ENCODE data around the gene ATP8A1.

DNA sequence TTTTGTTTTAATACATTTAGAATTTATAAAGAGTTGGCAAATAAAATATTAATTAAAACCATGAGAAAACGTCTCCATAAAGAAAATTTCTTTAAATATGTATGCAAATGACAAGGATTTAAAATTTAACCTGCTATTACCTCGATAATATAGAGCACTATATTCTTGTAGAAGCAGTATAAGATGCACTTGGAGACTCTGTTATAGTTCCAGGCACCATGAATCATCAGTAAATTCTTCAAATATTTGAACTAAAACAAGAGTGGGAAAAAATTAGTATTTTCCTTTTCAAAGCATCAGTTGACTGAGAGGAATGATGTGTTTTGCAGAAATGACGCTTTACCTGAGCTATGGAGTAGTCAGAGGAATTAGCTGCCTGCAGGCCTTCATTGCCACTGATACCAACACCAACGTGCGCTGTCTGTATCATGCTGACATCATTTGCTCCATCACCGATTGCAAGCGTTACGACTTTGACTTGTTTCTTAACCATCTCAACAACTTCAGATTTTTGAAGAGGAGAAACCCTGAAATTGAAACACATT, 192.3 kb downstream of the ATP8A1 start:
- TF ChIP-seq POLR2A (IDR thresholded peaks at IDR 0.05; ENCODE audit: low read depth) = no peak
- TF ChIP-seq, protein P1, sequence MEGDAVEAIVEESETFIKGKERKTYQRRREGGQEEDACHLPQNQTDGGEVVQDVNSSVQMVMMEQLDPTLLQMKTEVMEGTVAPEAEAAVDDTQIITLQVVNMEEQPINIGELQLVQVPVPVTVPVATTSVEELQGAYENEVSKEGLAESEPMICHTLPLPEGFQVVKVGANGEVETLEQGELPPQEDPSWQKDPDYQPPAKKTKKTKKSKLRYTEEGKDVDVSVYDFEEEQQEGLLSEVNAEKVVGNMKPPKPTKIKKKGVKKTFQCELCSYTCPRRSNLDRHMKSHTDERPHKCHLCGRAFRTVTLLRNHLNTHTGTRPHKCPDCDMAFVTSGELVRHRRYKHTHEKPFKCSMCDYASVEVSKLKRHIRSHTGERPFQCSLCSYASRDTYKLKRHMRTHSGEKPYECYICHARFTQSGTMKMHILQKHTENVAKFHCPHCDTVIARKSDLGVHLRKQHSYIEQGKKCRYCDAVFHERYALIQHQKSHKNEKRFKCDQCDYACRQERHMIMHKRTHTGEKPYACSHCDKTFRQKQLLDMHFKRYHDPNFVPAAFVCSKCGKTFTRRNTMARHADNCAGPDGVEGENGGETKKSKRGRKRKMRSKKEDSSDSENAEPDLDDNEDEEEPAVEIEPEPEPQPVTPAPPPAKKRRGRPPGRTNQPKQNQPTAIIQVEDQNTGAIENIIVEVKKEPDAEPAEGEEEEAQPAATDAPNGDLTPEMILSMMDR (IDR thresholded peaks at IDR 0.05) = no peak
- no peak for TF ChIP-seq POLR2AphosphoS5 (IDR thresholded peaks at IDR 0.05)
- TF ChIP-seq EP300 (IDR thresholded peaks at IDR 0.05) = no peak

Data from esophagus muscularis mucosa (tissue), 4 donors.